ENCODE results near the gene ACADS.

Gene ACADS

GRCh38 chr12:120757949-120758348, 32.3 kb downstream of the ACADS start:
- no peak for DNase-seq (ENCODE audit: low spot score)

- DNase-seq (ENCODE audit: low spot score), result no peak
Measured at GRCh38 chr12:120758798-120759590, 33.4 kb downstream of the ACADS start.

DNA sequence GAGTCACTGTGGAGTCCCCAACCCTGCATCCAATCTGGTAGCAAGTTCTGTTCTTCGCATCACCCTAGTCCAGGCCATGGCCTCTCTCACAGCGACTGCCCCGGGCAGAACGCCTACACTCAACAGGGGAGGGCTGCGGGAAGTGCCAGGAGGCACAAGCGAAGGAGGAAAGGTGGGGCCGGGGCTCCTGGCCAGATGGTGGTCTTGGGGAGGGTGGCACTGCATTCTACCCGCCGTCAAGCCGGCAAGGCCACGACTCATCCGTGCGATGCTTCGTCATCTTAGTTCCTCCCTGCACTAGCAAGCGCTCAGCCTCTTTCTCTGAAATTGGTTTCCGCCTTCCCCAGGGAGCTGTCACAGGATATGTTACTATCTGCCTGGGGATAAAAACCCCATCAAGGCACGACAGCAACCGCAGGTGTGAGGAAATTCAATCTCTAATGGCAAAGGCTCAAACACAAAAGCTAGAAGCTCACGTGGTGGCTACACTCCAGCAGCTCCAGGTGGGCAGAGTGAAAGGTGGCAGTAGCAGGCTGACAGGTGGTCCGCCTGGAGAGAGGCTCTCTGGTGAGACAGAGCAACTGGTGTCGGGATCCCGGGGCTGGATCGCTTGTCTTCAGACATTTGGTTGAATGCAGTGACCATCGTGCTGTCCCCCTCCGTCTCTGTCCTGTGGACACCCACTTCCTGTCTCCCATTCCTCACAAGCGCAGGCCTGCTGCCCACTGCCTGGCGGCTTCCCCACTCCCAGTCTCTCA, 34.1 kb downstream of the ACADS start:
- no peak for DNase-seq (ENCODE audit: low spot score)

- DNase-seq (ENCODE audit: low spot score), result no peak
Measured at GRCh38 chr12:120760349-120761254, 35.0 kb downstream of the ACADS start.

GRCh38 chr12:120761519-120761934, 35.9 kb downstream of the ACADS start:
- DNase-seq (ENCODE audit: low spot score), result no peak

DNA sequence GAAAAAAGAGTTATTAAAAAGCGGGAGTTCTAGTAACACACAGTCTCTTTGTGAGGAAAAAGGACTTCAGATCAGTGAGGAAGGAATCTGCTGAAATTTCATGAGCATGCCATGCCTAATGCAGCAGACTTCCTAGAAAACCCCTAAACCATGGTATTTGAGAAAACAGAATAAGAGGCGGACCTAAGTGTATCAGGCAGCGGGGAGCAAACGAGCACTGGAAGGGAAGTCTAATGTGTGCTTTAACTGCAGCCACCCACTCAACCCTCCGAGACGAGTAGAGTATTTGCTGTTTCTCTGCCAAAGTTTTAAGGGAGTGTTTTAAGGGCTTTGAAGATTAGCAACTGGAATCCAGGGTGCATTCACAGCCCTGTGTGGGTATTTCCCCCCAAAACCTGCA, 36.5 kb downstream of the ACADS start:
- DNase-seq (ENCODE audit: low spot score), result no peak

GRCh38 chr12:120763250-120763649, 37.6 kb downstream of the ACADS start:
- no peak for DNase-seq (ENCODE audit: low spot score)

GRCh38 chr12:120764816-120765215, 39.2 kb downstream of the ACADS start:
- DNase-seq (ENCODE audit: low spot score), result no peak

DNA sequence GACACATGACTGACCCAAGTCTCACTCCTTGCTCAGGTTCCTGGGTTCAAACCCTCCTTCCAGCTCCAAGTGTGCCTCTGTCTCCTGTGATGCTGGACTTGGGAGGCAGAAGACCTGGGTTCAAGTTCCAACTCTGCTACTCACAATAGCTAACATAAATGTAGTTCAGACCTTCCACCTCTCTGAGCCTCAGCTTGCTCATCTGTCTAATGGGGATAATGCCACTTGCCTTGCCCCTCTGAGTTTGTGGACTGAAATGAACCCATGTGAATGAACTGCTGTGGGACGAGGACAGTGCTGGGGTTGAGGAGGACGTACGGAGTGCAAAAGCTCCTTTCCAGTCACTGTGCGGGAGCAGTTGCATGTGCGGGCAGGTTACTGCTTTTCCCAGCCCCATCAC, 40.9 kb downstream of the ACADS start:
- no peak for DNase-seq (ENCODE audit: low spot score)

- DNase-seq (ENCODE audit: low spot score), result no peak
Measured at GRCh38 chr12:120767071-120768024, 41.7 kb downstream of the ACADS start.

GRCh38 chr12:120771097-120771496, 45.5 kb downstream of the ACADS start:
- no peak for DNase-seq (ENCODE audit: low spot score)

DNA sequence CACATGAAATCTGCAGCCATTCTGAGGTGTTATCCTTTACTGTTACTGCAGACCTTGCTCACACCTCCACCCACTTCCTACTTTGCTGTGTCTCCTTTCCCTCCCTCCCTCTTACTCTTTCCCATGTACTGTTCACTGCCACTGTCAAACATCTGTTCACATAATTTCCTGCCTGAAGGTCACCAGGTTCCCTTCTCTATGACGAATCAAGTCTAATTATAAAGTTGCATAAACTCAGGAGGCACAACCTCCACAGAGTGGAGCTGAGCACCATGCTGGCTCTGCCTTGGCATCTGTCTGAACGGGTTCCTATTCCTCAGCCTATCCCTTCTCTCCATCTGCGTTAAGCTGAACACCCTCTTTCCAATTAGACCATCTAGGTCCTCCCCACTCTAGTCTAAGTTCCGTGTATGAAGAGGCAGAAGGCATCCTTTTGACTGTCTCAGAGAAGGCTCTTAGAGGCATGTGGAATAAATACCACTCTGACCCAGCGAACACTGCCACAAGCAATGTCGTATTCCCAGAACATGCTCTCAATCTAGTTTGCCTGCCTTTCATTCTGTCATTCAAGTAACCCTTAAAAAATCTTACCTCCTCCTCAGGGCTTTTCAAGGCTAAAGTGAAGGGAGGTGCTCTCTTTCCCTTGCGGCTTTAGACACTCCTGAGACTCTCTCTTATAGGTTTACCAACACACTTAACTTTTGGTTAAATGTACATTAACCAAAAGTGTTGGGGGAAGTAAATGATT, 48.7 kb downstream of the ACADS start:
- no peak for DNase-seq (ENCODE audit: low spot score)

DNA sequence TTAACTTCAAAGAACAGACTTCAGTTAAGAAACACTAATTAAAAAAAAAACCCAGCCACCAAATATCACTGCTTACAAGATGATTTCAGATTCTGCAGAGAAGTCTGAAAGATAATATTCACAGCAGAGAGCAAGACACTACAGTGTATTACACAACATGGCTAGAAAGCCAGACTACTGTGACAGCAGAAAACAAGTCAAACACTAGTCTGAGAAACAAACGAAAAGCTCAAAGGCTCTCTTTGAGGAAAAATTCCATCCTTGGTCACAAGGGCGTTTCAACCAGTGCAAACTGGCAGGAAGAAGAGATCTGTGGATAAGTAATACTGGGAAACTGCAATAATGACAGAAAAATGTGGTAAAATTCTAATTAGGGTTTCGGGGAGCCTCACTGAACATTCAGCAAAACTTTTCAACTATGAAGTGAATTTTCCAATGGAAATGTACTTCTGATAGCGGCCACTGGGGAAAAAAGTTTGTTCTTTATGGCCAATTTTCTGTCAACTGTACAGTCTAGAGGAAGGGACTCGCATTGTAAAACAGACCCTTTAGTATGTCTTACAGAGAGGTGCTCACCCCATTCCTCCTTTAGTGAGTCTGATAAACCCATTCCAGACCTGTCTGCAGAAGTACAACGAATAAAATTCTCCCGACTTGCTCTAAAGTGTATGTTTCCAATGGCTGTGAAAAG, 50.4 kb downstream of the ACADS start:
- DNase-seq (ENCODE audit: low spot score), result no peak

DNA sequence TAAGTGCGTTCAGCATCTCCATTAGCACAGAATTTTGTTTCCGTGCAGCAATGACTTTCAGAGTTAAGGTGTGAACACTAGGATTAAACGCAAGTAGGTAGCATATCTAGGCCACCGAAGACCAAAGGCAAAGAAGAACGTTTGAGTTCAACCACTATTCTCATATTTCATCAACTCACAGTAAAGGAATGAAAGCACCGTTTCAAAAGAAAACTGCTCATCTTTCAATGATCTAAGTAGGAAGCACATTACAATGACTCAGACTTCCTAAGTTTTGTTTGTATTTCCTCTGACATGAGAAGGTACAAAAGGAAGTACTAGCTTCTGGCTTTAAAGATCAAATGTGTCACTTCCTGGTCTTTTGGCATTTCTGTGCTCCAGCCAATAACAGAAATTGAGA, 57.6 kb downstream of the ACADS start:
- no peak for DNase-seq (ENCODE audit: low spot score)

DNA sequence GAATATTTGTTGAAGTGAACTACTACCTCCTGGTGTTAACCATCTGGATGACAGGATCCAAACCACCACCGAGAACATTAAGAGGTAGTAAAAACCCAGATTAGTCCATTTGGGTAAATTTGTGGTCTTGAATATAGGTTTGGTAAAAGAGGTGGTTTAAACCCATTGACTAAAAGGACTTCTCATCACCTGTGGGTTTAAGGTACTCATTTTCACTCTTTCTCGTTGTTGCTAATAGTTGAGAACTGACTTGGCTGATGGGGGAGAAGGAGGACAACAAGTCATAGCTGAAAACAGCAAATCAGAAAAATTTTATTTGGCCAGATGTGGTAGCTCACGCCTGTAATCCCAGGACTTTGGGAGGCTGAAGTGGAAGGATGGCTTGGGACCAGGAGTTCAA, 59.2 kb downstream of the ACADS start:
- no peak for DNase-seq (ENCODE audit: low spot score)

DNA sequence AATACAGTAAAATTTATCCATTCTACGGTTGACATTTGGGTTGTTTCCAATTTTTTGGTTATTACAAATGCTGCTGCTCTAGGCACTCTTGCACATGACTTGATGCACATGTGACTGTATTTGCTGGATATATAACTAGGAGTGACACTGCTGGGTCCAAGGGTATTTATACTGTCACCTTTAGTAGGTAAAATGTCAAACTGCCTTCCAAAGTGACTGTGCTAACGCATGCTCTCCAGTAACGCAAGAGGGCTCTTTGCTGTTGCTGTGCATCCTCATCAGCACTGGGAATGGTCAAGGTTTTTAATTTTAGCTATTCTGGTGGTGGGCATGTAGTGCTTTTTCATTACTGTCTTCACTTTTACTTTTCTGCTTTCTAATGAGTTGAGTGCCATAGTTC, 62.3 kb downstream of the ACADS start:
- DNase-seq (ENCODE audit: low spot score), result no peak
